Measurements from ENCODE around the gene SPECC1.

GRCh38 chr17:20068445-20068844, 59.3 kb downstream of the SPECC1 start:
- no peak for TF ChIP-seq ZFP36 (IDR thresholded peaks at IDR 0.05; ENCODE audit: low read depth, low read length, partially characterized antibody)
- no peak for TF ChIP-seq PML (IDR thresholded peaks at IDR 0.05; ENCODE audit: low read length)
- TF ChIP-seq, protein P1, sequence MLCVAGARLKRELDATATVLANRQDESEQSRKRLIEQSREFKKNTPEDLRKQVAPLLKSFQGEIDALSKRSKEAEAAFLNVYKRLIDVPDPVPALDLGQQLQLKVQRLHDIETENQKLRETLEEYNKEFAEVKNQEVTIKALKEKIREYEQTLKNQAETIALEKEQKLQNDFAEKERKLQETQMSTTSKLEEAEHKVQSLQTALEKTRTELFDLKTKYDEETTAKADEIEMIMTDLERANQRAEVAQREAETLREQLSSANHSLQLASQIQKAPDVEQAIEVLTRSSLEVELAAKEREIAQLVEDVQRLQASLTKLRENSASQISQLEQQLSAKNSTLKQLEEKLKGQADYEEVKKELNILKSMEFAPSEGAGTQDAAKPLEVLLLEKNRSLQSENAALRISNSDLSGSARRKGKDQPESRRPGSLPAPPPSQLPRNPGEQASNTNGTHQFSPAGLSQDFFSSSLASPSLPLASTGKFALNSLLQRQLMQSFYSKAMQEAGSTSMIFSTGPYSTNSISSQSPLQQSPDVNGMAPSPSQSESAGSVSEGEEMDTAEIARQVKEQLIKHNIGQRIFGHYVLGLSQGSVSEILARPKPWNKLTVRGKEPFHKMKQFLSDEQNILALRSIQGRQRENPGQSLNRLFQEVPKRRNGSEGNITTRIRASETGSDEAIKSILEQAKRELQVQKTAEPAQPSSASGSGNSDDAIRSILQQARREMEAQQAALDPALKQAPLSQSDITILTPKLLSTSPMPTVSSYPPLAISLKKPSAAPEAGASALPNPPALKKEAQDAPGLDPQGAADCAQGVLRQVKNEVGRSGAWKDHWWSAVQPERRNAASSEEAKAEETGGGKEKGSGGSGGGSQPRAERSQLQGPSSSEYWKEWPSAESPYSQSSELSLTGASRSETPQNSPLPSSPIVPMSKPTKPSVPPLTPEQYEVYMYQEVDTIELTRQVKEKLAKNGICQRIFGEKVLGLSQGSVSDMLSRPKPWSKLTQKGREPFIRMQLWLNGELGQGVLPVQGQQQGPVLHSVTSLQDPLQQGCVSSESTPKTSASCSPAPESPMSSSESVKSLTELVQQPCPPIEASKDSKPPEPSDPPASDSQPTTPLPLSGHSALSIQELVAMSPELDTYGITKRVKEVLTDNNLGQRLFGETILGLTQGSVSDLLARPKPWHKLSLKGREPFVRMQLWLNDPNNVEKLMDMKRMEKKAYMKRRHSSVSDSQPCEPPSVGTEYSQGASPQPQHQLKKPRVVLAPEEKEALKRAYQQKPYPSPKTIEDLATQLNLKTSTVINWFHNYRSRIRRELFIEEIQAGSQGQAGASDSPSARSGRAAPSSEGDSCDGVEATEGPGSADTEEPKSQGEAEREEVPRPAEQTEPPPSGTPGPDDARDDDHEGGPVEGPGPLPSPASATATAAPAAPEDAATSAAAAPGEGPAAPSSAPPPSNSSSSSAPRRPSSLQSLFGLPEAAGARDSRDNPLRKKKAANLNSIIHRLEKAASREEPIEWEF (CRISPR knock-in tag; IDR thresholded peaks at IDR 0.05) = no peak
